Upper lobe of left lung (tissue), 6 donors: ENCODE data around the gene MYO5B. TPM values are rescaled to one million over a fixed set of nuclear protein-coding genes. Genes with fewer than 3 reads are reported as not detected.

ENCODE experiments used
- ATAC-seq, 2 donors: fragments of 200-7000 bp; cut with Tn5 transposase; one replicate each; pipeline ENCODE4 v1.9.1; 2022; ENCODE audit warnings: mild to moderate bottlenecking in 2 of 2, moderate library complexity in 2 of 2; ENCODE audit not compliant: low FRiP score in 2 of 2
- DNase-seq, 2 donors: peaks; one replicate each; pipeline ENCODE4 v3.0.0-alpha.2; 2019 to 2020
- H3K27ac ChIP-seq, 4 donors: fragments of 200-600 bp; sonication (generic); one replicate each; pipeline ENCODE4 v1.5.1; 2016 to 2019
- H3K27me3 ChIP-seq, 4 donors: fragments of 200-600 bp; sonication (generic); one replicate each; pipeline ENCODE4 v1.5.1; 2017 to 2019
- H3K36me3 ChIP-seq, 4 donors: fragments of 200-600 bp; sonication (generic); one replicate each; pipeline ENCODE4 v1.5.1; 2016 to 2019
- H3K4me1 ChIP-seq, 4 donors: fragments of 200-600 bp; sonication (generic); one replicate each; pipeline ENCODE4 v1.5.1; 2018 to 2019
- H3K4me3 ChIP-seq, 4 donors: fragments of 200-600 bp; sonication (generic); one replicate each; pipeline ENCODE4 v1.5.1; 2017 to 2019; ENCODE audit warnings: mild to moderate bottlenecking in 2 of 4, moderate library complexity in 1 of 4
- H3K9me3 ChIP-seq, 4 donors: fragments of 200-600 bp; sonication (generic); one replicate each; pipeline ENCODE4 v1.5.1; 2018 to 2019
- CTCF ChIP-seq, 6 experiments: fragments of 450-650 bp in 4 of 6; fragments of 200-600 bp in 2 of 6; sonication (generic) in 2 of 6; IDR thresholded peaks; one replicate each; pipeline ENCODE4 v1.5.1; 2016 to 2019; ENCODE audit warnings: antibody characterized with exemption in 6 of 6
- EP300 ChIP-seq, 4 donors: sonication (generic); formaldehyde crosslinking; IDR thresholded peaks; one replicate each; pipeline ENCODE4 v1.5.1; 2017; ENCODE audit warnings: antibody characterized with exemption in 4 of 4, control low read depth in 2 of 4
- POLR2A ChIP-seq, 4 donors: fragments of 450-650 bp; IDR thresholded peaks; one replicate each; pipeline ENCODE4 v1.5.1; 2016 to 2017; ENCODE audit warnings: antibody characterized with exemption in 4 of 4, mild to moderate bottlenecking in 2 of 4
- POLR2AphosphoS5 ChIP-seq, 2 donors: sonication (generic); formaldehyde crosslinking; IDR thresholded peaks; one replicate each; pipeline ENCODE4 v1.5.1; 2017; ENCODE audit warnings: antibody characterized with exemption in 2 of 2
- WGBS, 2 donors: methylation state at CpG; one replicate each; pipeline ENCODE4 v1.1.5; 2017 to 2018; 5-methylcytosine and 5-hydroxymethylcytosine counted together
- total RNA-seq, 6 donors: library from RNA; depleted of rRNA in 4 of 6; stranded (reverse); fragments of >200 nt in 4 of 6; gene quantifications; one replicate each; pipeline versions ENCODE4 v1.1.0 to v1.2.1, GENCODE V29; 2016 to 2021
- donor health status: DM: no; HTN: no; CAD: no; lungs with moderate emphysema.
- donor health status: DM: no; HTN: yes; CAD: no; lungs with severe emphysema.

The MYO5B gene
- total RNA-seq, 6 donors from 2014 or later = 25.4 to 95.2 (median 49.6) TPM

DNA sequence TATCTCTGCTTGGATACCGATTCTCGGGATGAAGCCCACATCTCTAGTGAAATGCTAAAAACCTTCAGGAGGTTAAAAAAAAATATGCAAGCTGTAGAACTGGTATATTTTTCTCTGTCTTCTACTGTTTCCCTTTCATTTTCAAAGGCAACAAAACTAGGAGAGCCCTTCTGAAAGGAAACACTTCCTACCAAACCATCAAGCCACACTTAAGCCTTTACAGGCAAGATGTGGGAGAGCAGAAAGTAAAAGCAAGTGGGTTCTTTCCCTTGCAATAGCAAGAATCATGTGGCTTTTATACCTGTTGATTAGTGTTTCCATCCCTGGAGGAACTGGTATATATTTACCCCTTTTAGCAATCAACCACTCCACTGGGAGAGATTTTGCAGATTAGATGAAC, 233.7 kb downstream of the MYO5B start:
- WGBS, 2 donors = 62 to 95% methylated on average over 2 of the region's 2 CpGs

DNA sequence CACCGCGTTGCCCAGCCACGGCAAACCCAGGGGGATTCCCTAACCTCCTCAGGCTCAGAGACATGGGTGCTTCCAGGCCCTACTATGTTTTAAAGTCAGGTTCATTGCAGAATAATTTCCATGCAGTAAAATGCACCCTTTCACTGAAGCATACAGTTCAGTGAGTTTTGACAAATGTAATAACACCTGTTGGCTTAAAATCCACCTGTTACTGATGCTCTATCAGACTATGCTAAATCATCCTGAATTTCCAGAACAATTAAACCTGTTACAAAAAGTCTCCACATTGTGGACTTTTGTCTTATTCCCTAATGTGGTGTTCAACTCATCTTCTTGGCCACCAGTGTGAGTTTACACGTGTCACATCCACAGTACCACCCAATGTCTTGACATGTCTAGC, 234.6 kb downstream of the MYO5B start:
- no peaks in the 10 kb centered on the region for H3K4me1 ChIP-seq
- H3K4me3 ChIP-seq = no peak overlapping the region
- WGBS, 2 donors = 83 to 88% methylated on average over 4 of the region's 4 CpGs
- ATAC-seq (no peak), DNase-seq (no peak)
- no peaks in the 10 kb centered on the region for H3K27me3 ChIP-seq
- no peak overlapping the region for H3K27ac ChIP-seq
- no peak for TF ChIP-seq POLR2A (IDR thresholded peaks at IDR 0.05)
- no peak for TF ChIP-seq POLR2AphosphoS5 (IDR thresholded peaks at IDR 0.05)
- no peak for TF ChIP-seq CTCF (IDR thresholded peaks at IDR 0.05)
- H3K36me3 ChIP-seq = no peaks in the 10 kb centered on the region
- no peaks in the 10 kb centered on the region for H3K9me3 ChIP-seq

More for the DNA sequence above, 233.7 kb downstream of the MYO5B start:
- ATAC-seq = no peak
- Histone ChIP-seq H3K36me3 (no peaks in the 10 kb centered on the region), H3K9me3 (no peaks in the 10 kb centered on the region), H3K27ac (no peak overlapping the region), H3K27me3 (no peaks in the 10 kb centered on the region), H3K4me3 (no peak overlapping the region), H3K4me1 (no peaks in the 10 kb centered on the region)
- no peak for DNase-seq
- no peak for TF ChIP-seq EP300 (IDR thresholded peaks at IDR 0.05)
- TF ChIP-seq CTCF (IDR thresholded peaks at IDR 0.05) = no peak
- TF ChIP-seq POLR2AphosphoS5 (IDR thresholded peaks at IDR 0.05) = no peak
- TF ChIP-seq POLR2A (IDR thresholded peaks at IDR 0.05) = no peak

GRCh38 chr18:49959176-49959575, 235.8 kb downstream of the MYO5B start:
- no peak for TF ChIP-seq POLR2A (IDR thresholded peaks at IDR 0.05)
- DNase-seq (no peak), ATAC-seq (no peak)
- Histone ChIP-seq H3K4me3 (no peak overlapping the region), H3K9me3 (no peaks in the 10 kb centered on the region), H3K4me1 (no peaks in the 10 kb centered on the region), H3K27ac (no peak overlapping the region), H3K27me3 (no peaks in the 10 kb centered on the region), H3K36me3 (no peaks in the 10 kb centered on the region)
- 58 to 66% methylated on average over 5 of the region's 5 CpGs for WGBS, 2 donors

DNA sequence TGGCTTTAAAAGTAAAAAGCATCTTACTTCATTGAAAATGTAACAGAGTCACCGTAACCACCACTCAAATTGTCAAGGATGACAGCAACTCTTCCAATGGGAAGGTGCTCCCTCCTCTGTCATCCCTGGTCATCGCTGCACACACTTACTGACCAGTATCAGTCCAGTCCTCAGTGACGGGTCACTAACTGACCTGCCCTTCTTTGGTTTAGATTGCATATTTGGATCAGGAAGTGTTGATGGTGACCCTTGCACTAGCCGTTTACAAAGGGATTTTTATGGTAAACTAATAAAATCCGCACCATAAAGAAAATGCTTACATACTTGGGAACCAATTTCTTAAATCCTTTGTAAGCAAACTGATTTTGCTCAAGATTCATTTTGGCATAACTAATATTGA, 239.7 kb downstream of the MYO5B start:
- Histone ChIP-seq H3K4me3 (no peak overlapping the region), H3K9me3 (no peaks in the 10 kb centered on the region), H3K27ac (no peak overlapping the region), H3K4me1 (no peaks in the 10 kb centered on the region), H3K36me3 (peaks cover 0 to 7% (median 0%) of the 10 kb centered on the region in 4 donors), H3K27me3 (no peaks in the 10 kb centered on the region)
- ATAC-seq = no peak
- 68 to 84% methylated on average over 5 of the region's 5 CpGs for WGBS, 2 donors
- no peak for DNase-seq
- TF ChIP-seq POLR2AphosphoS5 (IDR thresholded peaks at IDR 0.05) = no peak

DNA sequence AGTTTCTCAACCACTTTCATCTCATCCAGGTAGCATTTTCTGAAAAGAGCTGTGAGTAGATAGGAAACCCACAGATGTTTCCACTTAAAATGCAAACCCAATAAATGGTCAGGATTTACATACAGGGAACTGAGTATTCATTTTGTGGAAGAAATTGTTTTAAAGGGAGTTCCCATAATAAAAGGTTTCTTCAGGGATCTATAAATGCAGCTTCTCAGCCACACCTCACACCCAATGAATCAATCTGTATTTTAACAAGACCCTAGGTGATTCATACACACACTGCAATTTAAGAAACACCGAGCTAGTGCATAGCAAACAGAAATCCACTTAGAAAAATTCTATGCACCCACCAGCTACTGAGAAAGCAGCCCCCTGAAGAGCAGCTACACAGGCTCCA, 241.6 kb downstream of the MYO5B start:
- TF ChIP-seq CTCF (IDR thresholded peaks at IDR 0.05) (no peak), POLR2AphosphoS5 (IDR thresholded peaks at IDR 0.05) (no peak), POLR2A (IDR thresholded peaks at IDR 0.05) (no peak), EP300 (IDR thresholded peaks at IDR 0.05) (no peak)
- DNase-seq (no peak), ATAC-seq (no peak)
- WGBS, 2 donors = 91 to 94% methylated on average over 1 of the region's 1 CpG
- no peak overlapping the region for H3K4me3 ChIP-seq
- no peak overlapping the region for H3K27ac ChIP-seq
- no peaks in the 10 kb centered on the region for H3K27me3 ChIP-seq
- H3K9me3 ChIP-seq = no peaks in the 10 kb centered on the region
- no peaks in the 10 kb centered on the region for H3K4me1 ChIP-seq
- H3K36me3 ChIP-seq = peaks cover 0 to 7% (median 0%) of the 10 kb centered on the region in 4 donors

- H3K27me3 ChIP-seq = no peaks in the 10 kb centered on the region
- H3K4me1 ChIP-seq = no peaks in the 10 kb centered on the region
- TF ChIP-seq POLR2A (IDR thresholded peaks at IDR 0.05) = no peak
- TF ChIP-seq CTCF (IDR thresholded peaks at IDR 0.05) = no peak
- TF ChIP-seq EP300 (IDR thresholded peaks at IDR 0.05) = no peak
- TF ChIP-seq POLR2AphosphoS5 (IDR thresholded peaks at IDR 0.05) = no peak
- H3K9me3 ChIP-seq = no peaks in the 10 kb centered on the region
- no peak overlapping the region for H3K4me3 ChIP-seq
- ATAC-seq (no peak), DNase-seq (no peak)
- H3K36me3 ChIP-seq = peaks cover 0 to 7% (median 0%) of the 10 kb centered on the region in 4 donors
- no peak overlapping the region for H3K27ac ChIP-seq
- WGBS, 2 donors = 0 to 30% methylated on average over 2 of the region's 2 CpGs
Observed at GRCh38 chr18:49949951-49950395, 245.0 kb downstream of the MYO5B start.
